Measurements from ENCODE around the gene ESPN.

DNA sequence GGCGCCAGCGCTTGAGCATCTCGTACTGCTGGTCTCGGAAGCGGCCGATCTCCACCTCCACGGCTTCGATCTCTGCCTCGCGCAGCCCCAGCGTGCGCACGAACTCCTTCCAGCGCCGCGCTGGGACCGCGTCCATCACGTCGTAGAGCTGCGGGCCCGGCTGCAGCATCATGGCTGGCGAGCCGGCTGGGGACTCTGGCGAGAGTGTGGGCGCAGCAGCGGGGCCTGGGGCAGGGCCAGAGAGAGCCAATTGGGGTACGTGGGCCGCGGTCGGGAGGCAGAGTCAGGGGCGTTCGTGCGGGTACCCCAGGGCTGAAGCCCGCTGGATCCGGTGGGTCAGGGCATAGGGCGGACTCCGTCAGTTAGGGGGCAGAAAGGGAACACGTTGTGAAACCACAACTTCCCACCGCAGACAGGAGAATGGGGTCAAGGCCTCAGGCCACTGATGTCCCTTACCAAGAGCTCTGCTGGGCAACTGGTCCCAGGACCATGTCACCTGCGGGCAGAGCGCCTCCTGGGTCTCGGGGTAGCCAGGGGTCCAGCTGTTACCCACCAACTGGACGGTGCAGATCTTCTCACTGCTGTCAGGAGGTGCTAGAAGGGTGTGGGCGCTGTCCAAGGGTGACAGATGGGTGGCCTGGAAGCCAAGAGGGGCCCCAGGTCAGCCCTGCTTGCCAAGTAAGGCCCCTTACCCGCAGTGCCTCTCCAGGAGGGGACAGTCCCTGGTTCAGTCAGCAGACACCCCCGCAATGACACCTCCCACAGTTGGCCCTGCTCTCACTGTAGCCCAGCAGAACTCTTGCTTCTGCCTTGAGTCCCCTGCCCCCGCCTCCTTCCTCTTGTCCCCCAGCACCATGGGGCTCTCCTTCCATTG, 37.2 kb downstream of the ESPN start:
- TF ChIP-seq, protein P1, sequence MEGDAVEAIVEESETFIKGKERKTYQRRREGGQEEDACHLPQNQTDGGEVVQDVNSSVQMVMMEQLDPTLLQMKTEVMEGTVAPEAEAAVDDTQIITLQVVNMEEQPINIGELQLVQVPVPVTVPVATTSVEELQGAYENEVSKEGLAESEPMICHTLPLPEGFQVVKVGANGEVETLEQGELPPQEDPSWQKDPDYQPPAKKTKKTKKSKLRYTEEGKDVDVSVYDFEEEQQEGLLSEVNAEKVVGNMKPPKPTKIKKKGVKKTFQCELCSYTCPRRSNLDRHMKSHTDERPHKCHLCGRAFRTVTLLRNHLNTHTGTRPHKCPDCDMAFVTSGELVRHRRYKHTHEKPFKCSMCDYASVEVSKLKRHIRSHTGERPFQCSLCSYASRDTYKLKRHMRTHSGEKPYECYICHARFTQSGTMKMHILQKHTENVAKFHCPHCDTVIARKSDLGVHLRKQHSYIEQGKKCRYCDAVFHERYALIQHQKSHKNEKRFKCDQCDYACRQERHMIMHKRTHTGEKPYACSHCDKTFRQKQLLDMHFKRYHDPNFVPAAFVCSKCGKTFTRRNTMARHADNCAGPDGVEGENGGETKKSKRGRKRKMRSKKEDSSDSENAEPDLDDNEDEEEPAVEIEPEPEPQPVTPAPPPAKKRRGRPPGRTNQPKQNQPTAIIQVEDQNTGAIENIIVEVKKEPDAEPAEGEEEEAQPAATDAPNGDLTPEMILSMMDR (IDR thresholded peaks at IDR 0.05), result no peak
- TF ChIP-seq POLR2A (IDR thresholded peaks at IDR 0.05) (no peak), EP300 (IDR thresholded peaks at IDR 0.05) (no peak)
